Measurements from ENCODE around the gene RNF227.
A peak's percentile ranks its signal among the peaks of the same experiment; 100 is the strongest.

Gene RNF227

DNA sequence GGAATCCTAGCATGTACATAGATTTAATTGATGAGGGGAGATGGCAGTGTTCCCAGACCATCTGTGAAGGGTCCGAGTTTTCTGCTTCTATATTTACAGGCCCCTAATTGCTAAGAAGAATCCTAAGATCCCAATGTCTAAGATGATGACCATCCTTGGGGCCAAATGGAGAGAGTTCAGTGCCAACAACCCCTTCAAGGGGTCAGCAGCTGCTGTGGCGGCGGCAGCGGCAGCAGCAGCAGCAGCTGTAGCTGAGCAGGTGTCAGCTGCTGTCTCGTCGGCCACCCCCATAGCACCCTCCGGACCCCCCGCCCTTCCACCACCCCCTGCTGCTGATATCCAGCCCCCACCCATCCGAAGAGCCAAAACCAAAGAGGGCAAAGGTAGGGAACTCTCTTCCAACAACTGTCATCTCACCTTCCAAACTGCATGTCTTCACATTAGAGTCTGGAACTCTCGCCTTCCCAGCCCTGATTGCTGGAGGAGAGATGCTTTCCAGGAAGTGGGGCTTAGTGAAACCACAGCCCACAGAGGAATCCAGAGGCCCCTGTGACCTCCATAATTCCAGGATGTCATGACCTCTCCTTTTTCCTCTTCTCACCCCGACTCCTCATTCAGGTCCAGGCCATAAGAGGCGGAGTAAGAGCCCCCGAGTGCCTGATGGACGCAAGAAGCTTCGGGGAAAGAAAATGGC lies 22.8 kb downstream of the RNF227 start:
- Mint-ChIP-seq H3K4me1 (peaks cover 50% of the 10 kb centered on the region), H3K4me3 (peak overlapping the region in 1 of 3 experiments; percentile 34), H3K36me3 (ENCODE audit: low read depth) (peaks cover 81% of the 10 kb centered on the region), H3K9me3 (no peaks in the 10 kb centered on the region), H3K27ac (peak overlapping the region; percentile 43 to 76 (median 63)), H3K27me3 (ENCODE audit: low read depth) (no peaks in the 10 kb centered on the region)
- TF ChIP-seq, protein P1, sequence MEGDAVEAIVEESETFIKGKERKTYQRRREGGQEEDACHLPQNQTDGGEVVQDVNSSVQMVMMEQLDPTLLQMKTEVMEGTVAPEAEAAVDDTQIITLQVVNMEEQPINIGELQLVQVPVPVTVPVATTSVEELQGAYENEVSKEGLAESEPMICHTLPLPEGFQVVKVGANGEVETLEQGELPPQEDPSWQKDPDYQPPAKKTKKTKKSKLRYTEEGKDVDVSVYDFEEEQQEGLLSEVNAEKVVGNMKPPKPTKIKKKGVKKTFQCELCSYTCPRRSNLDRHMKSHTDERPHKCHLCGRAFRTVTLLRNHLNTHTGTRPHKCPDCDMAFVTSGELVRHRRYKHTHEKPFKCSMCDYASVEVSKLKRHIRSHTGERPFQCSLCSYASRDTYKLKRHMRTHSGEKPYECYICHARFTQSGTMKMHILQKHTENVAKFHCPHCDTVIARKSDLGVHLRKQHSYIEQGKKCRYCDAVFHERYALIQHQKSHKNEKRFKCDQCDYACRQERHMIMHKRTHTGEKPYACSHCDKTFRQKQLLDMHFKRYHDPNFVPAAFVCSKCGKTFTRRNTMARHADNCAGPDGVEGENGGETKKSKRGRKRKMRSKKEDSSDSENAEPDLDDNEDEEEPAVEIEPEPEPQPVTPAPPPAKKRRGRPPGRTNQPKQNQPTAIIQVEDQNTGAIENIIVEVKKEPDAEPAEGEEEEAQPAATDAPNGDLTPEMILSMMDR (IDR thresholded peaks at IDR 0.05; ENCODE audit: unreplicated experiment in 3 of 3), result no peak

DNA sequence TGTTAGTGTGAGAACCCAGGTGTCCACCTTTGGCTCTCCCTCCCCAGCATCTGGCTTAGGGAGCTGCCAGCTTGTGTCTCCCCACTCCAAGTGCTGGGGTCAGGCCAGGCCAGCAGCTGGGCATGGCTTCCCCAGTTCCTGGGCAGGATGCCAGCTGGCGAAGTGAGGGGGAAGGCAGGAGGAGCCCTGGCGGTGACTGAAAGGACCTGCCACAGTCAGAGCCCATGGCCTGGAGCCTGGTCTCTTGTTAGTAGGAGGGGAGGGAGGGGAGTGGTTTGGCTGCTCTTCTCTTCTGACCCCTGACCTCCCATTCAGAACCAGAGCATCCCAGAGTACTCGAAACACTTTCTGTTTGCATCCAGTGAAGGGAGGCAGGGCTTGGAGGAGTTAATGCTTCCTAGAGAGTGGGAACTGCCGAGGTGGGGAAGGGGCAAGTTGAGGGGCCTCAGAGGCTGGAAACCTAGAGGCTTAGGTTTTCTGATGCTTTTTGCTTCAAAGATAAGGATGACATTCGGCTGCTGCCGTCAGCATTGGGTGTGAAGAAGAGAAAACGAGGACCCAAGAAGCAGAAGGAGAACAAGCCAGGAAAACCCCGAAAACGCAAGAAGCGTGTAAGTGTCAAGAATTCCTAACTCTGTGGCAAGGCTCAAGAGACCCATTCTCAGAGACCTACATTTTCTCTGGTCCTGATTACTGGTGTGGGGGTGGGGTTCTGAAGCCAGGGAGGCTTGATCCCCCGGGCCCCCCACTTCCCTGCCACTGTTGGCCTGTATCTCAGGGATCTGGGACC lies 26.7 kb downstream of the RNF227 start:
- H3K4me1 Mint-ChIP-seq, result peaks cover 21% of the 10 kb centered on the region
- no peak overlapping the region for H3K4me3 Mint-ChIP-seq
- TF ChIP-seq, protein P1 (IDR thresholded peaks at IDR 0.05; ENCODE audit: unreplicated experiment in 3 of 3), result peak; percentile 17 to 50 (median 43)
- H3K9me3 Mint-ChIP-seq, result no peaks in the 10 kb centered on the region
- H3K27ac Mint-ChIP-seq, result no peak overlapping the region
- H3K27me3 Mint-ChIP-seq (ENCODE audit: low read depth), result no peaks in the 10 kb centered on the region
- peaks cover 43% of the 10 kb centered on the region for H3K36me3 Mint-ChIP-seq (ENCODE audit: low read depth)

DNA sequence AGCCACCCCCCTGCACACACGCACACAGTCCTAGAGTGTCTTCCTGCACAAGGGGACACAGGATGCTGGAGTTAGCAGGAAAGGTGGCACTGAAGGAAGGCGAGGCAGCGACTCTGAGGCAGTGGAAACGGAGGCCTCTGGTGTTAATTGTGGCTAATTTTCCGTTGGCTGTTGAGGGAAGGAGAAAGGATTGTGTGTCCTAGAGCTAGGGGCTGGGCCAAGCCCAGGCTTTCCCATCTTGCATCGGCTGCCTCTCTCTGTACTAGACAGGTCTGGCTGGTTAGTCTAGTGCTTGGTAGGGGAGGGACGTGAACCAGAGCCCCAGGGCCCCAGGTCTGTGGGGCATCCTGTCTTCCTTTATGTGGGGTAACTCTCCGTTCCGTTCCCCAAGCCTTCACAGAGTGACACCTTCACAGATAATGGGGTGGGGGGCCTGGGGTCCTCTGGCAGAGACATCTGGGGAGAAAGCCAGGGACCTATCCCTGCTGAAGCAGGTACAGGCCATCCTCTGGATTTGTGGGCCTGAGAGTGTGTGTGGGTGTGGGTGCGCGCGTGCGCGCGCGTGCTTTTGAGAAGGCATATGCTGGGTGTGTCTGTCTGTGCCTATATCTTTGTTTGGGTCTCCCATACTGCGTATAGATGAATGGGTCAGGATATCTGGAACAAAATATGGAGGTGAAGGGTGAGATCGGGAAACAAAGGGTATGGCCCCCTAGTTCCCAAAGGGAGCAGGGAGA lies 27.7 kb downstream of the RNF227 start, which contains the start of gene CHD3:
Gene CHD3, plus strand, starts transcription at position 606 of the 737 bp plus-strand sequence. CDS start 212 bp downstream, outside the sequence.
- no peaks in the 10 kb centered on the region for H3K27me3 Mint-ChIP-seq (ENCODE audit: low read depth)
- H3K4me1 Mint-ChIP-seq, result peaks cover 12% of the 10 kb centered on the region
- peaks cover 33% of the 10 kb centered on the region for H3K36me3 Mint-ChIP-seq (ENCODE audit: low read depth)
- no peak within 1 kb of the TSS for H3K27ac Mint-ChIP-seq
- H3K4me3 Mint-ChIP-seq, result no peak within 1 kb of the TSS
- H3K9me3 Mint-ChIP-seq, result no peaks in the 10 kb centered on the region
- TF ChIP-seq, protein P1 (IDR thresholded peaks at IDR 0.05; ENCODE audit: unreplicated experiment in 3 of 3), result no peak

DNA sequence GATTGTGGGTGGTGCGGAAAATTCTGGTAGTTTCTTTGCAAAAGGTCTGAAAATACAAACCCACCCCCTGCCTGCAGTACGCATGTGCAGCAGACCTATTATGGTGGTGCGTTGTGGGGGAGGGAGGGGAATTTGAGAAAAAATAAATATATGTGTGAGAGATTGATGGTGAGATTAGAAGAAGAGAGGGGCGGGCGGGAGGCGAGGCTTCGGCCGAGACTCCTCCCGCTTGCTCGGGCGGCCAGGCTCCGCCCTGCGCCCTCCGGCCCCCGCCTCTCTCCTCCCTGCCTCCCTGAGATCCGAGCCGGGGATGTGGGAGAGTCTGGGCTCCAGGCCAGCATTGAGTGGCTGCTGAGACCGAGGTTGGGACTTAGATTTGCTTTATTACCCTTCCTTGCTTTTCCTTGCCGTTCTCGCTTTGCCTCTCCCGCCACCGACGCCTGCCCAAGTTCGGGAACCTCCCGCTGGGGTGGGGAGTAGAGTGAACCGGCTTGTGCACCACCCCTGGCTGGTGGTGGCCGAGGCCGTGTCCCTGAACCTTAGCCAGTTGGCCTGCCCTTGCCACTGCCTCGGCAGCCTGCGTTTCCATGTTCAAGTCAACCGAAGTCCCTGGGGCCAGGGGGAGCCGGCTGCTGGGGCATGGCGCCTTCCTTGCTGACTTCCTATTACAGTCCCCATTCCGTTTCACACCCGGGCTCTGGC lies 28.5 kb downstream of the RNF227 start:
- Mint-ChIP-seq H3K9me3 (no peaks in the 10 kb centered on the region), H3K4me1 (peaks cover 6% of the 10 kb centered on the region), H3K36me3 (ENCODE audit: low read depth) (peaks cover 29% of the 10 kb centered on the region), H3K4me3 (no peak overlapping the region), H3K27me3 (ENCODE audit: low read depth) (no peaks in the 10 kb centered on the region), H3K27ac (no peak overlapping the region)
- TF ChIP-seq, protein P1 (IDR thresholded peaks at IDR 0.05; ENCODE audit: unreplicated experiment in 3 of 3), result no peak

DNA sequence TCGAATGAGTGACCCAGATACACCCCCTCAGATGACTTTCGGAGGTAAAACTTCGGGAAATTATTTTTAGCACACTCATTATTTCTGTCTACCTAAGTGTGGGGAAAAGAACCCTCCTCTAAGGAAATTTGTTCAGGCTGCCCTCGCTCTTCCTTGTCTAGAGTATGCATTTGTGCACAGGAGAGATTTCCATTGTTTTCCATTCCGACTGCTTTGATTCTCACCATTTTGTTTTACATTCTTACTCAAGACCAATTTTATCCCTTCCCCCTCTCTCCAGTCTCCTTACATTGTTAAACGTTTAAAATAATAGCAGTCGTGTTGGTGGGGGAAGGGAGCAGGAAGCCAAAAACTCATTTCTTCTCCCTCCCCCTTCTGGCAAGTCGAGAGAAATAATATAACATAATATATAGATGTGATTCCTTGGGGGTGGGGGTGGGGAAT lies 29.0 kb downstream of the RNF227 start:
- H3K27ac Mint-ChIP-seq, result no peak overlapping the region
- TF ChIP-seq, protein P1 (IDR thresholded peaks at IDR 0.05; ENCODE audit: unreplicated experiment in 3 of 3), result no peak
- H3K9me3 Mint-ChIP-seq, result no peaks in the 10 kb centered on the region

More for the DNA sequence above, 29.0 kb downstream of the RNF227 start:
- Mint-ChIP-seq H3K27me3 (ENCODE audit: low read depth) (no peaks in the 10 kb centered on the region), H3K4me1 (peaks cover 3% of the 10 kb centered on the region), H3K4me3 (no peak overlapping the region), H3K36me3 (ENCODE audit: low read depth) (peaks cover 27% of the 10 kb centered on the region)
